PC-9 (cell line): ENCODE results near the gene AFAP1. TPM values are rescaled to one million over a fixed set of nuclear protein-coding genes. Genes with fewer than 3 reads are reported as not detected.
A peak's percentile ranks its signal among the peaks of the same experiment; 100 is the strongest.

Experiments used
- BruUV-seq: library from RNA; stranded (reverse); fragments of 400-500 nt; replicated peaks from 2 replicates; lab custom pipeline; 2021; lab: Mats Ljungman, UMichigan
- CTCF ChIA-PET: fragments of 300-600 bp; sonication (Branson Sonifier 250); formaldehyde crosslinking; loops from one replicate; lab custom pipeline; 2022; ENCODE audit warnings: antibody characterized with exemption; lab: Charles Lee
- POLR2A ChIA-PET: fragments of 300-600 bp; sonication (Branson Sonifier 250); formaldehyde crosslinking; loops from one replicate; lab custom pipeline; 2022; ENCODE audit warnings: antibody characterized with exemption; ENCODE audit not compliant: unreplicated experiment; lab: Charles Lee
- DNase-seq, 2 experiments: peaks; one replicate each; pipeline versions ENCODE4 v3.0.0 to v3.0.0-alpha.2; 2015 to 2022; ENCODE audit warnings: mixed read lengths in 1 of 2
- H2AFZ ChIP-seq: fragments of 200-600 bp; sonication (generic); 2 replicates; pipeline ENCODE4 v1.8.1; 2017; ENCODE audit warnings: antibody characterized with exemption
- H3F3A ChIP-seq: fragments of 200-600 bp; sonication (generic); 2 replicates; pipeline ENCODE4 v1.8.1; 2017; ENCODE audit warnings: antibody characterized with exemption, mild to moderate bottlenecking, low read depth; ENCODE audit not compliant: insufficient read depth
- H3K27ac ChIP-seq: fragments of 200-600 bp; sonication (generic); 2 replicates; pipeline ENCODE4 v1.6.1; 2016; ENCODE audit warnings: mixed run types
- H3K27me3 ChIP-seq: fragments of 200-600 bp; sonication (generic); 2 replicates; pipeline ENCODE4 v1.6.1; 2016; ENCODE audit warnings: low read depth, mixed run types; ENCODE audit not compliant: insufficient read depth
- H3K36me3 ChIP-seq: fragments of 200-600 bp; sonication (generic); 2 replicates; pipeline ENCODE4 v1.6.1; 2016; ENCODE audit warnings: low read depth, mixed run types
- H3K4me1 ChIP-seq: fragments of 200-600 bp; sonication (generic); replicated peaks from 2 replicates; pipeline ENCODE4 v1.6.1; 2016; ENCODE audit warnings: mixed run types; ENCODE audit not compliant: insufficient read depth
- H3K4me2 ChIP-seq: fragments of 200-600 bp; sonication (generic); 2 replicates; pipeline ENCODE4 v1.6.1; 2017; ENCODE audit warnings: mixed run types
- H3K4me3 ChIP-seq: fragments of 200-600 bp; sonication (generic); 2 replicates; pipeline ENCODE4 v1.6.1; 2016; ENCODE audit warnings: mixed run types
- H3K79me2 ChIP-seq: fragments of 200-600 bp; sonication (generic); 2 replicates; pipeline ENCODE4 v1.6.1; 2017; ENCODE audit warnings: low read depth, mixed run types
- H3K9me2 ChIP-seq: fragments of 200-600 bp; sonication (generic); 2 replicates; pipeline ENCODE4 v1.8.1; 2017; ENCODE audit warnings: mild to moderate bottlenecking; ENCODE audit not compliant: insufficient read depth
- H3K9me3 ChIP-seq: fragments of 200-600 bp; sonication (generic); 2 replicates; pipeline ENCODE4 v1.8.1; 2016; ENCODE audit warnings: low read depth; ENCODE audit not compliant: insufficient read depth
- H4K20me1 ChIP-seq: fragments of 200-600 bp; sonication (generic); 2 replicates; pipeline ENCODE4 v1.8.1; 2017; ENCODE audit not compliant: insufficient read depth
- CTCF ChIP-seq: fragments of 200-600 bp; sonication (generic); conservative IDR thresholded peaks from 2 replicates; pipeline ENCODE4 v1.6.1; 2017; ENCODE audit warnings: mixed run types, antibody characterized with exemption, mild to moderate bottlenecking, moderate library complexity
- EZH2 ChIP-seq: fragments of 200-600 bp; sonication (generic); IDR thresholded peaks from 2 replicates; pipeline ENCODE4 v1.8.0; 2017; ENCODE audit warnings: antibody characterized with exemption, low read depth
- intact Hi-C: fragments of 100-400 bp; cut with micrococcal nuclease; formaldehyde crosslinking; loops from one replicate; pipeline ENCODE4 v1.10.0; 2022; ENCODE audit not compliant: unreplicated experiment
- total RNA-seq: library from RNA; stranded (reverse); gene quantifications from 2 replicates; pipeline ENCODE4 v1.2.3, GENCODE V29; 2021

AFAP1 gene
- total RNA-seq, 1 experiment from 2014 or later, result 69.6 TPM

- no peaks in the 10 kb centered on the region; the same call in 1 of the 2 replicates for H3K36me3 ChIP-seq
- peaks cover 100% of the 10 kb centered on the region for H4K20me1 ChIP-seq
- no peak for DNase-seq
- ChIA-PET CTCF (no interaction called here), POLR2A (no interaction called here)
- H3K4me2 ChIP-seq, result no peak overlapping the region
- BruUV-seq, result no TSS peak
- H3F3A ChIP-seq, result peaks cover 46% of the 10 kb centered on the region; the same call in 1 of the 2 replicates
- H3K79me2 ChIP-seq, result peaks cover 96% of the 10 kb centered on the region
- no peak overlapping the region for H3K4me3 ChIP-seq
- H3K27ac ChIP-seq, result no peak overlapping the region
- no peak for TF ChIP-seq CTCF
- TF ChIP-seq EZH2, result no peak
- no peaks in the 10 kb centered on the region for H3K9me3 ChIP-seq
- intact Hi-C loops, result loop anchor here (5.0 kb wide), 1 partner anchor 226 kb away; no protein-coding TSS in a partner anchor
- H3K4me1 ChIP-seq, result peaks cover 17% of the 10 kb centered on the region; the same call in 1 of the 2 replicates
- no peaks in the 10 kb centered on the region for H3K27me3 ChIP-seq
- H3K9me2 ChIP-seq, result no peaks in the 10 kb centered on the region
- no peak overlapping the region for H2AFZ ChIP-seq
These were observed 178.3 kb downstream of the AFAP1 start for GRCh38 chr4:7761312-7761711.

DNA sequence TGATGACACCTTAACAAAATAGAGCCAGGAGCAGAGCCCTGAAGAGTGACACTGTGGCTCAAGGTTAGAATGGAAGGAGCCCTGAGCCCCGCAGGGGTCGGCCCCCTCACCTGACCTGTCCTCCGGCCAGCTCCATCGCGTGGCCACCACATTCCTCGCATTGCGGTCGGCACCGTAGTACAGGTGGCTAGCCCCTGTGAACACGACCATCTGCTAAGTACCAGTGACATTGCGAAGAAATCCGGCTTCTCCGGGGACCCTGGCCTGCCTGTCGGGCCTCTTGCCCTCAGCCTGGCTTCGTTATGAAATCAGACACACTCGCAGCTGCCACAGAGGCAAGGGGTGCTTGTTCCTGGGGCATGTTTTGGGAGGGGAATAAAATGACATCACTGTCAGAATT lies 179.0 kb downstream of the AFAP1 start:
- no peaks in the 10 kb centered on the region for H3K9me3 ChIP-seq
- DNase-seq, result no peak
- H3K4me3 ChIP-seq, result no peak overlapping the region
- H3K4me2 ChIP-seq, result no peak overlapping the region
- TF ChIP-seq CTCF (no peak), EZH2 (no peak)
- CTCF ChIA-PET, result no interaction called here
- no peaks in the 10 kb centered on the region; the same call in 1 of the 2 replicates for H3K36me3 ChIP-seq
- no peak overlapping the region for H2AFZ ChIP-seq
- H3K4me1 ChIP-seq, result peaks cover 17% of the 10 kb centered on the region; the same call in 1 of the 2 replicates
- H4K20me1 ChIP-seq, result peaks cover 100% of the 10 kb centered on the region
- H3K79me2 ChIP-seq, result peaks cover 96% of the 10 kb centered on the region
- H3K27ac ChIP-seq, result 0 out of 2 replicates have a peak overlapping the region, but pooled peaks have one; percentile 26
- peaks cover 46% of the 10 kb centered on the region; the same call in 1 of the 2 replicates for H3F3A ChIP-seq
- H3K27me3 ChIP-seq, result no peaks in the 10 kb centered on the region
- H3K9me2 ChIP-seq, result no peaks in the 10 kb centered on the region
- no TSS peak for BruUV-seq
- intact Hi-C loops, result loop anchor here (5.0 kb wide), 1 partner anchor 227 kb away; no protein-coding TSS in a partner anchor
- POLR2A ChIA-PET, result interaction anchor here (0.6 kb wide), 2 partner anchors 77 to 727 kb away, joined by 4 to 6 read pairs; no protein-coding TSS in a partner anchor

DNA sequence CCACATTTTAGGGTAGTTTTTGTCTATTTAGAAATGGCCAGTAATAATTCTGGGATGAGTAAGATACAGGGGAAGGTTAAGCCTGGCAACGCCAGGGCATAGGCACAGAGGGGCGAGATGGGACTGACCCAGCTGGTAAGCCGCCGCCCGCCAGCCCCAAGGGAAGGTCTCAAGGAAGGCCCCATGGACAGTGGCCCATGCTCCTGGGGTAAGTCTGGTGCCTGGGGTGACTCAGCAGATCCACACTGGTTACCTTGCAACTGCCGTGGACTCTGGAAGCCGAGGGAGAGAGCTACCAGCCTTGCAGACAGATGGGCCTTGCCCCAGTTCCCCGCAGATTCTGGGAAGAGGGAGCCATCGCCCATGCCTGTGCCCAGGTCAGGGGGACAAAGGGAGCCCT lies 179.4 kb downstream of the AFAP1 start:
- no peaks in the 10 kb centered on the region; the same call in 1 of the 2 replicates for H3K36me3 ChIP-seq

More for the DNA sequence above, 179.4 kb downstream of the AFAP1 start:
- no peak for TF ChIP-seq CTCF
- TF ChIP-seq EZH2, result no peak
- Histone ChIP-seq H3F3A (peaks cover 46% of the 10 kb centered on the region; the same call in 1 of the 2 replicates), H3K4me2 (no peak overlapping the region), H3K9me2 (no peaks in the 10 kb centered on the region), H3K79me2 (peaks cover 96% of the 10 kb centered on the region), H2AFZ (no peak overlapping the region), H3K4me3 (no peak overlapping the region), H3K4me1 (peaks cover 17% of the 10 kb centered on the region; the same call in 1 of the 2 replicates), H3K27ac (peak overlapping the region; percentile 26; the same call in 1 of the 2 replicates), H3K9me3 (no peaks in the 10 kb centered on the region), H4K20me1 (peaks cover 100% of the 10 kb centered on the region), H3K27me3 (no peaks in the 10 kb centered on the region)
- BruUV-seq, result no TSS peak
- CTCF ChIA-PET, result interaction anchor here (1.0 kb wide), 1 partner anchor 10 kb away, joined by 3 read pairs; no protein-coding TSS in a partner anchor
- peak in 1 of 2 experiments; percentile 47 for DNase-seq
- POLR2A ChIA-PET, result interaction anchor here (0.6 kb wide), 2 partner anchors 77 to 727 kb away, joined by 4 to 6 read pairs; no protein-coding TSS in a partner anchor
- intact Hi-C loops, result loop anchor here (5.0 kb wide), 1 partner anchor 227 kb away; no protein-coding TSS in a partner anchor
